Measurements from ENCODE around the gene CDK19. TPM values are rescaled to one million over a fixed set of nuclear protein-coding genes. Genes with fewer than 3 reads are reported as not detected.

The CDK19 gene
- total RNA-seq, 4 donors from 2014 or later = 12.9 to 23.2 (median 13.2) TPM

GRCh38 chr6:110833831-110834230, 18.6 kb upstream of the CDK19 start:
- Histone ChIP-seq H3K9me3 (no peaks in the 10 kb centered on the region), H3K27me3 (no peaks in the 10 kb centered on the region), H3K4me3 (no peak overlapping the region), H3K4me1 (no peaks in the 10 kb centered on the region), H3K27ac (no peak overlapping the region), H3K36me3 (no peaks in the 10 kb centered on the region)
- ATAC-seq = no peak
- no peak for TF ChIP-seq CTCF (IDR thresholded peaks at IDR 0.05)
- WGBS, 2 donors (ENCODE audit: low coverage in 1 of 2) = 89 to 95% methylated on average over 5 to 6 of the region's 6 CpGs

GRCh38 chr6:110831405-110831804, 16.1 kb upstream of the CDK19 start:
- Histone ChIP-seq H3K9me3 (no peaks in the 10 kb centered on the region), H3K27me3 (no peaks in the 10 kb centered on the region), H3K27ac (no peak overlapping the region), H3K4me1 (no peaks in the 10 kb centered on the region), H3K4me3 (no peak overlapping the region), H3K36me3 (no peaks in the 10 kb centered on the region)
- 98 to 100% methylated on average over 5 to 6 of the region's 6 CpGs for WGBS, 2 donors (ENCODE audit: low coverage in 1 of 2)
- ATAC-seq = no peak
- TF ChIP-seq POLR2AphosphoS5 (IDR thresholded peaks at IDR 0.05) (no peak), EP300 (IDR thresholded peaks at IDR 0.05) (no peak), CTCF (IDR thresholded peaks at IDR 0.05) (no peak), POLR2A (IDR thresholded peaks at IDR 0.05) (no peak)

- no peak for TF ChIP-seq EP300 (IDR thresholded peaks at IDR 0.05)
- TF ChIP-seq CTCF (IDR thresholded peaks at IDR 0.05) = no peak
- TF ChIP-seq POLR2AphosphoS5 (IDR thresholded peaks at IDR 0.05) = no peak
- TF ChIP-seq POLR2A (IDR thresholded peaks at IDR 0.05) = no peak
- Histone ChIP-seq H3K36me3 (no peaks in the 10 kb centered on the region), H3K27ac (no peak overlapping the region), H3K4me3 (no peak overlapping the region), H3K9me3 (no peaks in the 10 kb centered on the region), H3K4me1 (no peaks in the 10 kb centered on the region), H3K27me3 (no peaks in the 10 kb centered on the region)
- no peak for ATAC-seq
- WGBS, 2 donors (ENCODE audit: low coverage in 1 of 2) = 45 to 59% methylated on average over 1 of the region's 1 CpG
These were observed 13.1 kb upstream of the CDK19 start for GRCh38 chr6:110828396-110828795.

GRCh38 chr6:110826236-110827129, 11.2 kb upstream of the CDK19 start:
- Histone ChIP-seq H3K27ac (peak overlapping the region in 3 of 4 donors; percentile 15 to 59 (median 16)), H3K9me3 (no peaks in the 10 kb centered on the region), H3K4me3 (no peak overlapping the region), H3K27me3 (no peaks in the 10 kb centered on the region), H3K36me3 (no peaks in the 10 kb centered on the region), H3K4me1 (peaks cover 0 to 13% (median 0%) of the 10 kb centered on the region in 3 donors)
- WGBS, 2 donors (ENCODE audit: low coverage in 1 of 2) = 51 to 75% methylated on average over 3 to 8 of the region's 9 CpGs
- TF ChIP-seq EP300 (IDR thresholded peaks at IDR 0.05) (no peak), POLR2A (IDR thresholded peaks at IDR 0.05) (no peak), POLR2AphosphoS5 (IDR thresholded peaks at IDR 0.05) (no peak), CTCF (IDR thresholded peaks at IDR 0.05) (no peak)
- ATAC-seq = peak; percentile 56

DNA sequence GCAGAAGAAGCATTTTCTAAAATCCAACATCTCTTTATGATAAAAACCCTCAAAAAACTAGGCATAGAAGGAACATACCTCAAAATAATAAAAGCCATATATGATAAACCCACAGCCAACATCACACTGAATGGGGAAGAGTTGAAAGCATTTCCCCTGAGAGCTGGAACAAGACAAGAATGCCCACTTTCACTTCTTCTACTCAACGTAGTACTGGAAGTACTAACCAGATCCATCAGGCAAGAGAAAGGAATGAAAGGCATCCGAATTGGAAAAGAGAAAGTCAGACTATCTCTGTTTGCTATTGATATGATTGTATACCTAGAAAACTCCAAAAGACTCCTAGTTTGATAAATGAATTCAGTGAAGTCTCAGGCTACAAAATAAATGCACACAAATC, 7.9 kb upstream of the CDK19 start:
- WGBS, 2 donors (ENCODE audit: low coverage in 1 of 2) = 24 to 34% methylated on average over 2 of the region's 2 CpGs
- H3K4me1 ChIP-seq = peaks cover 0 to 14% (median 0%) of the 10 kb centered on the region in 3 donors
- H3K36me3 ChIP-seq = no peaks in the 10 kb centered on the region
- no peaks in the 10 kb centered on the region for H3K9me3 ChIP-seq
- no peak for ATAC-seq
- H3K27me3 ChIP-seq = no peaks in the 10 kb centered on the region
- no peak overlapping the region for H3K27ac ChIP-seq
- no peak overlapping the region for H3K4me3 ChIP-seq
- TF ChIP-seq CTCF (IDR thresholded peaks at IDR 0.05) (no peak), EP300 (IDR thresholded peaks at IDR 0.05) (no peak), POLR2A (IDR thresholded peaks at IDR 0.05) (no peak), POLR2AphosphoS5 (IDR thresholded peaks at IDR 0.05) (no peak)
